Fibroblast of pulmonary artery (primary cell): ENCODE measurements around the gene RPL9.
A peak's percentile ranks its signal among the peaks of the same experiment; 100 is the strongest.
"Not testable (repeated sequence)": the region's sequence is repeated elsewhere in the genome, so short reads cannot be mapped to it uniquely, and the experiment has no call there.

Experiments
- DNase-seq: peaks from one replicate; pipeline ENCODE4 v3.0.0-alpha.2; 2010; ENCODE audit warnings: low read depth
- H3K4me3 ChIP-seq: replicated peaks from 2 replicates; pipeline ENCODE4 v1.5.1; 2011; ENCODE audit warnings: low read depth, mild to moderate bottlenecking, control low read depth, low read length, moderate library complexity
- CTCF ChIP-seq: IDR thresholded peaks from 2 replicates; pipeline ENCODE4 v1.5.1; 2011; ENCODE audit warnings: mild to moderate bottlenecking, control low read depth, low read length, inconsistent platforms; ENCODE audit errors: missing control alignments

The RPL9 gene

GRCh38 chr4:39422247-39422646 lies 36.5 kb downstream of the RPL9 start:
- no peak overlapping the region for H3K4me3 ChIP-seq
- DNase-seq, result no peak
- TF ChIP-seq CTCF, result no peak

- H3K4me3 ChIP-seq, result no peak overlapping the region
- peak; percentile 40 for DNase-seq
- no peak for TF ChIP-seq CTCF
Measured at GRCh38 chr4:39415678-39416283, 42.9 kb downstream of the RPL9 start.

DNA sequence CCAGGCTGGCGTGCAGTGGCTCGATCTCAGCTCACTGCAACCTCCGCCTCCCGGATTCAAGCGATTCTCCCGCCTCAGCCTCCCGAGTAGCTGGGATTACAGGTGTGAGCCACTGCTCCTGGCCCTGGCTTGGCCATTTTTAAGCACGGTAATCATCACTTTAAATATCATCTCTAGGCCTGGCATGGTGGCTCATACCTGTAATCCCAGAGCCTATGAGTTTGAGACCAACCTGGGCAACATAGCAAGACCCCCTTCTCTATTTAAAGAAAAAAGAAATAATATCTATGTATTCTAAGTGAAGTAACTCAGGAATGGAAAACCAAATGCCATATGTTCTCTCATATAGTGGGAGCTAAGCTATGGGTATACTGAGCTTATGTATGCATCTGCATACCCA lies 47.2 kb downstream of the RPL9 start:
- not testable (repeated sequence) for H3K4me3 ChIP-seq, DNase-seq

GRCh38 chr4:39410415-39410814 lies 48.3 kb downstream of the RPL9 start:
- peak; percentile 33 for DNase-seq
- H3K4me3 ChIP-seq, result no peak overlapping the region
- peak; percentile 37 for TF ChIP-seq CTCF

DNA sequence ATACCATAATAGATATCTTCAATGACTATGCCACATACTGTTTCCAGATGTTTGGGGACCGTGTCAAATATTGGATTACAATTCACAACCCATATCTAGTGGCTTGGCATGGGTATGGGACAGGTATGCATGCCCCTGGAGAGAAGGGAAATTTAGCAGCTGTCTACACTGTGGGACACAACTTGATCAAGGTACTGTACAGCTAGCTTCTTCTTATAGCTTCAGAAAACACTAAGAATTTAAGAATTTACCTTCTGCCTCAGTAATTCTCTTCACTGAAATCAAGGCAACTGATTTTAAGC lies 51.2 kb downstream of the RPL9 start:
- no peak for DNase-seq
- no peak overlapping the region for H3K4me3 ChIP-seq
- TF ChIP-seq CTCF, result no peak

DNA sequence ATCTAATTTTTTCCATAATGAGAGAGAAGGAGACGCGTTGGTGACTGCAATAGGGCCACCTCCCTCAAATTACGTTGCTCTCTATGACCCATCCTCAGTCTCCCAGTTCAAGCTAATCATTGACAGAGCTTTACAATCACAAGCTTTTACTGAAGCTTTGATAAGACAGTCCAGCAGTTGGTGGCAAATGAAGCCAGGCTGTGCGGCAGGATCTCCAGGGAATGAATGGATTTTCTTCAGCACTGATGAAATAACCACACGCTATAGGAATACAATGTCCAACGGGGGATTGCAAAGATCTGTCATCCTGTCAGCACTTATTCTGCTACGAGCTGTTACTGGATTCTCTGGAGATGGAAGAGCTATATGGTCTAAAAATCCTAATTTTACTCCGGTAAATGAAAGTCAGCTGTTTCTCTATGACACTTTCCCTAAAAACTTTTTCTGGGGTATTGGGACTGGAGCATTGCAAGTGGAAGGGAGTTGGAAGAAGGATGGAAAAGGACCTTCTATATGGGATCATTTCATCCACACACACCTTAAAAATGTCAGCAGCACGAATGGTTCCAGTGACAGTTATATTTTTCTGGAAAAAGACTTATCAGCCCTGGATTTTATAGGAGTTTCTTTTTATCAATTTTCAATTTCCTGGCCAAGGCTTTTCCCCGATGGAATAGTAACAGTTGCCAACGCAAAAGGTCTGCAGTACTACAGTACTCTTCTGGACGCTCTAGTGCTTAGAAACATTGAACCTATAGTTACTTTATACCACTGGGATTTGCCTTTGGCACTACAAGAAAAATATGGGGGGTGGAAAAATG lies 51.7 kb downstream of the RPL9 start, which contains the start of gene KLB:
KLB (plus strand) TSS at position 168 of the 821 bp plus-strand sequence; CDS start at position 188, 20 bp downstream.
- peak; percentile 30 for DNase-seq

More for the DNA sequence above, 51.7 kb downstream of the RPL9 start, which contains the start of gene KLB:
- H3K4me3 ChIP-seq, result no peak within 1 kb of the TSS
- no peak for TF ChIP-seq CTCF
